Nephron progenitor cell (in vitro differentiated cells): ENCODE results near the gene NIN.
A peak's percentile ranks its signal among the peaks of the same experiment; 100 is the strongest.
"Not testable (repeated sequence)": the region's sequence is repeated elsewhere in the genome, so short reads cannot be mapped to it uniquely, and the experiment has no call there.

Experiments
- DNase-seq: peaks from one replicate; pipeline ENCODE4 v3.0.0; 2021
- H3K27ac Mint-ChIP-seq: 2 replicates; pipeline ENCODE4 v1.8.0; 2021; ENCODE audit warnings: mild to moderate bottlenecking, moderate library complexity, mixed read lengths
- H3K27me3 Mint-ChIP-seq: 2 replicates; pipeline ENCODE4 v1.8.0; 2021; ENCODE audit warnings: mild to moderate bottlenecking, low read depth, mixed read lengths; ENCODE audit not compliant: poor library complexity
- H3K36me3 Mint-ChIP-seq: 2 replicates; pipeline ENCODE4 v1.8.0; 2021; ENCODE audit warnings: low read depth, mixed read lengths
- H3K4me1 Mint-ChIP-seq: 2 replicates; pipeline ENCODE4 v1.8.0; 2021; ENCODE audit warnings: mixed read lengths
- H3K4me3 Mint-ChIP-seq: 2 replicates; pipeline ENCODE4 v1.8.0; 2021; ENCODE audit warnings: mild to moderate bottlenecking, moderate library complexity, mixed read lengths
- H3K9me3 Mint-ChIP-seq: 2 replicates; pipeline ENCODE4 v1.8.0; 2021; ENCODE audit warnings: mild to moderate bottlenecking, moderate library complexity, mixed read lengths
- TF ChIP-seq, protein P1 (sequence below): fragments of 200-600 bp; sonication (generic); IDR thresholded peaks from 2 replicates; pipeline ENCODE4 v1.5.0; 2021; ENCODE audit warnings: antibody characterized with exemption

NIN gene

DNA sequence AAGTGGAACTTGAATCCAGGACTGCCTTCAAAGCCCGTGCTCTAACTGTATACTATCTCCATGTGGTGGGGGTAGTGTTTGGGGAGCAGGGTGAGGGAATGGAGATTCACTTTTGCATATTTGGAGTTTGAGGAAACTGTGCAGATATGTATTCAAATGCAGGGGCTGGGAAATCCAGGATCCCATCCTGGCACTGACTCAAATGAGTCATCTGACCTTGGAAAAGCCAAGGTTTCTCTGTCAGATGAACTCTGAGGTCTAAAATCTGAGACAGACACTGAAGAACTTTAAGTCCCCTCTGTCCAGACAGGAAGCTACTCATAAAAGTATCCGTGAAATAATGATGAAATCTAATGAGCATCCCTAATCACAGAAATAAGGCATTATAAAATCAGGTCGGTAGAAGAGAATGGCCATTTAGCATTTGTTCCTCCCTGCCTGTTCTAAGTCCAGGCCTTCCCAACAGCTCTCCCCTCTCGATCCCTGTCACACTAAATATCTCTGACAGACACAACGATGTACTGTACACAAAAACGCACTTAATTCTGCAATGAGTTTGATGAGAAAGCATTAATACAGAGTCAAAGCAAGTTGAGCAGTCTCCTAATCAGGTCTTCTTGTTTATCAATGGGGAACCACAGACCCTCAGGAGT, 14.4 kb downstream of the NIN start:
- H3K27ac Mint-ChIP-seq = no peak overlapping the region
- H3K36me3 Mint-ChIP-seq = peaks cover 78% of the 10 kb centered on the region

DNA sequence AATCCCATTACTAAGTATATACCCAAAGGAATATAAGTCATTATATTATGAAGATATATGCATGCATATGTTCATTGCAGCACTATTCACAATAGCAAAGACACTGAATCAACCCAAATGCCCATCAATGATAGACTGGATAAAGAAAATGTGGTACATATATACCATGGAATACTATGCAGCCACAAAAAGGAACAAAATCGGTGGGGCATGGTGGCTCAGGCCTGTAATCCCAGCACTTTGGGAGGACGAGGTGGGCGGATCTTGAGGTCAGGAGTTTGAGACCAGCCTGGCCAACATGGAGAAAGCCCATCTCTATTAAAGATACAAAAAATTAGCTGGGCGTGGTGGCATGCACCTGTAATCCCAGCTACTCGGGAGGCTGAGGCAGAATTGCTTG, 15.4 kb downstream of the NIN start:
- peaks cover 72% of the 10 kb centered on the region for H3K36me3 Mint-ChIP-seq
- not testable (repeated sequence) for H3K27ac Mint-ChIP-seq, H3K4me3 Mint-ChIP-seq, H3K27me3 Mint-ChIP-seq, DNase-seq
- H3K9me3 Mint-ChIP-seq = peaks cover 24% of the 10 kb centered on the region
- peaks cover 22% of the 10 kb centered on the region for H3K4me1 Mint-ChIP-seq

More for the DNA sequence above, 14.4 kb downstream of the NIN start:
- no peak for DNase-seq
- no peak overlapping the region for H3K4me3 Mint-ChIP-seq
- peaks cover 6% of the 10 kb centered on the region for H3K27me3 Mint-ChIP-seq
- H3K4me1 Mint-ChIP-seq = peaks cover 30% of the 10 kb centered on the region
- TF ChIP-seq, protein P1, sequence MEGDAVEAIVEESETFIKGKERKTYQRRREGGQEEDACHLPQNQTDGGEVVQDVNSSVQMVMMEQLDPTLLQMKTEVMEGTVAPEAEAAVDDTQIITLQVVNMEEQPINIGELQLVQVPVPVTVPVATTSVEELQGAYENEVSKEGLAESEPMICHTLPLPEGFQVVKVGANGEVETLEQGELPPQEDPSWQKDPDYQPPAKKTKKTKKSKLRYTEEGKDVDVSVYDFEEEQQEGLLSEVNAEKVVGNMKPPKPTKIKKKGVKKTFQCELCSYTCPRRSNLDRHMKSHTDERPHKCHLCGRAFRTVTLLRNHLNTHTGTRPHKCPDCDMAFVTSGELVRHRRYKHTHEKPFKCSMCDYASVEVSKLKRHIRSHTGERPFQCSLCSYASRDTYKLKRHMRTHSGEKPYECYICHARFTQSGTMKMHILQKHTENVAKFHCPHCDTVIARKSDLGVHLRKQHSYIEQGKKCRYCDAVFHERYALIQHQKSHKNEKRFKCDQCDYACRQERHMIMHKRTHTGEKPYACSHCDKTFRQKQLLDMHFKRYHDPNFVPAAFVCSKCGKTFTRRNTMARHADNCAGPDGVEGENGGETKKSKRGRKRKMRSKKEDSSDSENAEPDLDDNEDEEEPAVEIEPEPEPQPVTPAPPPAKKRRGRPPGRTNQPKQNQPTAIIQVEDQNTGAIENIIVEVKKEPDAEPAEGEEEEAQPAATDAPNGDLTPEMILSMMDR = no peak
- peaks cover 24% of the 10 kb centered on the region for H3K9me3 Mint-ChIP-seq

DNA sequence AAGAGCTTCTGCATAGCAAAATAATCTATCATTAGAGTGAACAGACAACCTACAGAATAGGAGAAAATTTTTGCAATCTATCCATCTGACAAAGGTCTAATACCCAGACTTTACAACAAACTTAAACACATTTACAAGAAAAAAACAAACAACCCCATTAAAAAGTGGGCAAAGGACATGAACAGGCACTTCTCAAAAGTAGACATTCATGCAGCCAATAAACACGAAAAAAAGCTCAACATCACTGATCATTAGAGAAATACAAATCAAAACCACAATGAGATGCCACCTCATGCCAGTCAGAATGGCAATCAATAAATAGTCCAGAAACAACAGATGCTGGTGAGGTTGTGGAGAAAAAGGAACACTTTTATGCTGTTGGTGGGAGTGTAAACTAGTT, 15.9 kb downstream of the NIN start:
- not testable (repeated sequence) for H3K27ac Mint-ChIP-seq, H3K4me3 Mint-ChIP-seq, H3K27me3 Mint-ChIP-seq, DNase-seq
- Mint-ChIP-seq H3K4me1 (peaks cover 17% of the 10 kb centered on the region), H3K9me3 (peaks cover 24% of the 10 kb centered on the region), H3K36me3 (peaks cover 69% of the 10 kb centered on the region)

DNA sequence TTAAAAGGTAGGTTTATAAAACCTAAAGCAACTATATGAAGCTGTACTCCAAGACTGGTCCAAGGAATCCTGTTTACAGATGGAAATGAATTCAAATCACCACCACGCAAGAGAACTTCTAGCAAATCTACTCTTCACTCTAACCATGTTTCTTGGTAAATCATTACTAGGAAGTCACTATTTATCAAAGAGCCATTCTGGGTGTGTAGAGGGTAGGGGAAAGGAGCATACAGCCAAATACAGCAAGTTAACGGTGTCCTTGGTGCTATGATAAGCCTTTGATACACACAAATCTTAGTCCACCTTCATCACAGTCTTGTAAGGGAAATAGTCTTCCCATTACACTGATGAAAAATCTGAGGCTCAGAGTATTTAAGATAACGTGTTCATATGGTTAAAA, 16.8 kb downstream of the NIN start:
- H3K36me3 Mint-ChIP-seq = peaks cover 68% of the 10 kb centered on the region
- peaks cover 10% of the 10 kb centered on the region for H3K4me1 Mint-ChIP-seq
- TF ChIP-seq, protein P1 = no peak
- H3K4me3 Mint-ChIP-seq = no peak overlapping the region
- H3K27me3 Mint-ChIP-seq = peaks cover 6% of the 10 kb centered on the region
- H3K27ac Mint-ChIP-seq = no peak overlapping the region
- peaks cover 24% of the 10 kb centered on the region for H3K9me3 Mint-ChIP-seq
- DNase-seq = no peak

DNA sequence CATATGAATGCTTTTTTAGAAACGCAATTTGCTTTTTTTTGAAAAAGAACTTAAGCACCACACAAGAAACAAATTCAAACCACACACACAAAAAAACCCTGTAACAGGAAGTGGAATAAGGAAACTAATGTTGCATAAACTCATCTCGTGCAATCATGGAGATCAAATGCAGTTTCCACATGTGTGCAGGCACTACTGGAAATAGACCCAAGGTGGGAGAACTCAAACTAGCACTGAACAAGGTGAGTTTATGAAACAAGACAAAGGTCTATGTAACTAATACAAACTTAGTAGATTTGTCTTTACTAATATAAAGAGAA, 17.5 kb downstream of the NIN start:
- peaks cover 10% of the 10 kb centered on the region for H3K4me1 Mint-ChIP-seq
- peaks cover 24% of the 10 kb centered on the region for H3K9me3 Mint-ChIP-seq
- no peak for DNase-seq

DNA sequence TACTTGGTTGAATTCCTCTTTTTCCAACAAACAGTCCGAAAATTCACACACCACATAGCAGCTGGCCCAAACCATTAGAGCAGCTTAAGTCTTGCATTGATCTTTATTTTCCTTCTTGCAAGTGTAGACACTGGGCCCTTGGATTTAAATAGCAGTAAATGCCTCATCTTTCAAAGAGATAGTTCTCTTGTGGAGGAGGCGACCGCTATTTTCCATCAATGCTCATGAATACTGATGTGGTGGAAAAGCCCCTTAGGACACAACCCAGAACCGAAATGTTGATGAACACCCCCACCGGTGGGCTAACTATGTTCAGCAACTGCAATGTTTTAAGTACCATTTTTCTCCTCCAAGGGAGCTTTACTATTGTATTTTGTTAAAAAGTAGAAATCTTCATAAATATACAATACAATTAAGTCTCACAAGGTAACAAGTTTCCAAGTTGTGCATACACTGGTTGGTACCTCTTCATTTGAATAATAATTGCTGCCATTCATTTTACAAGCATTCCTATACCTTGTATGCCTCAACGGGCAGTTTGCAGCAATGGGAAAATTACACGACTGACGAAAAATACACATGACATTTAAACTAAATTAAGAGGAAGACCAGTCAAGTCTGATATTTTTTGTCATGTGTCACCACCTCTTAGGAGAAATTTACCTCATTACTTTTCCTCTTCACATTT, 18.0 kb downstream of the NIN start:
- DNase-seq = no peak
- Mint-ChIP-seq H3K36me3 (peaks cover 59% of the 10 kb centered on the region), H3K4me1 (peaks cover 10% of the 10 kb centered on the region), H3K27me3 (peaks cover 6% of the 10 kb centered on the region), H3K9me3 (peaks cover 24% of the 10 kb centered on the region), H3K4me3 (no peak overlapping the region), H3K27ac (peak overlapping the region; percentile 50)
- TF ChIP-seq, protein P1 = no peak

More for the DNA sequence above, 17.5 kb downstream of the NIN start:
- Mint-ChIP-seq H3K27me3 (peaks cover 6% of the 10 kb centered on the region), H3K36me3 (peaks cover 63% of the 10 kb centered on the region), H3K4me3 (no peak overlapping the region), H3K27ac (peak overlapping the region; percentile 50)
- TF ChIP-seq, protein P1 = no peak

DNA sequence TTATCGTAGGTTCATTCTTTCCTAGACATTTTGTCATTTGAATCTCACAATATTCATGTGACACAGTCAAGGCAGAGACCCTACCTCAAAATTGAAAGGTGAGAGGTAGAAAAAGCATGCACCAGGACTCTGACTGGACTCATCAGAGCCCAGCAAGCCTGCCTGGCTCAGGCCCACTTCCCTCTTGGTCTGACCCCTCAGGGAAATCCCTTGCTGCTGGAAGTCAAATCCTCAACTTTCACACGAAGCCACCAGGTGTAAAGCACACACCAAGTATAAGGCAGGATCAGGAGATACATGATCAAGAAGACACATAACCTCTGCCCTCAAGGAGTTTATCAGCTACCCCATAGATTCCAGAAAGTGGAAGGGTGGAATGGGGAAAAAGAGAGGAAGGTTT, 18.8 kb downstream of the NIN start:
- Mint-ChIP-seq H3K9me3 (peaks cover 24% of the 10 kb centered on the region), H3K27ac (peak overlapping the region; percentile 9), H3K4me1 (peaks cover 10% of the 10 kb centered on the region), H3K4me3 (no peak overlapping the region), H3K27me3 (peaks cover 6% of the 10 kb centered on the region), H3K36me3 (peaks cover 62% of the 10 kb centered on the region)
- TF ChIP-seq, protein P1 = no peak
- DNase-seq = no peak
